ENCODE data around the gene CSTF2. TPM values are rescaled to one million over a fixed set of nuclear protein-coding genes. Genes with fewer than 3 reads are reported as not detected.

CSTF2 gene
- 21.2 and 24.9 TPM in 2 replicates for total RNA-seq (2011; cell fraction: chromatin; rRNA removed; ENCODE audit: low replicate concordance)
- 15.0 and 16.6 TPM in 2 replicates for total RNA-seq (2011; cell fraction: nucleolus; rRNA removed)
- 12.5 and 16.9 TPM in 2 replicates for total RNA-seq (2011; cell fraction: nucleoplasm; rRNA removed)
- total RNA-seq (2014; rRNA removed) (50.1 and 50.8 TPM in 2 replicates), total RNA-seq (2014; rRNA removed; fragmentation: Illumina TruSeq; extraction: Trizol) (33.8 and 35.2 TPM in 2 replicates), total RNA-seq (2015; rRNA removed; fragmentation: Illumina TruSeq; extraction: Trizol) (38.1 and 40.2 TPM in 2 replicates), total RNA-seq (2021) (43.0 and 46.4 TPM in 2 replicates), polyA plus RNA-seq (2011; rRNA removed) (44.5 and 57.9 TPM in 2 replicates), polyA plus RNA-seq (2014; fragmentation: Illumina TruSeq; extraction: Trizol) (50.6 and 54.5 TPM in 2 replicates), polyA plus RNA-seq (2014; fragmentation: Nextera tagmentation; extraction: Ambion mirVana) (10 to 100 TPM; 11.6 to 12.0 TPM), polyA plus RNA-seq (2014; rRNA removed) (47.8 and 53.1 TPM in 2 replicates), polyA minus RNA-seq (2011; rRNA and poly(A)+ RNA removed) (34.6 and 47.1 TPM in 2 replicates), Bru-seq, nascent RNA (percentile 81 among the genes with signal in this experiment), BruChase-seq, experiment 1, labeled RNA remaining after a 2-hour chase (percentile 77 among the genes with signal in this experiment), BruChase-seq, experiment 2, labeled RNA remaining after a 6-hour chase (percentile 78 among the genes with signal in this experiment)
- 30.3 and 42.6 TPM in 2 replicates for polyA plus RNA-seq (2011; cell fraction: cytosol; rRNA removed)
- 44.7 and 51.3 TPM in 2 replicates for polyA plus RNA-seq (2011; cell fraction: nucleus; rRNA removed)
- 30.3 and 34.7 TPM in 2 replicates for polyA plus RNA-seq (2012)
- polyA minus RNA-seq (2011; cell fraction: cytosol; rRNA and poly(A)+ RNA removed), result 14.9 and 20.0 TPM in 2 replicates
- 10.9 and 17.9 TPM in 2 replicates for polyA minus RNA-seq (2011; cell fraction: nucleus; rRNA and poly(A)+ RNA removed)
- long read RNA-seq, experiment 1, transcript CSTF2-201 (14 exons, 1,958 nt), result major isoform, 140 of 185 reads
- long read RNA-seq, experiment 1, partial matches to known transcripts, result 34 of 185 reads
- long read RNA-seq, experiment 1, other reads (novel, unspliced or antisense), result 11 of 185 reads
- long read RNA-seq, experiment 2, transcript CSTF2-201 (14 exons, 1,958 nt), result major isoform, 14 of 40 reads
- long read RNA-seq, experiment 2, partial matches to known transcripts, result 22 of 40 reads
- long read RNA-seq, experiment 2, other reads (novel, unspliced or antisense), result 4 of 40 reads
- long read RNA-seq, experiment 3, transcript CSTF2-201 (14 exons, 1,958 nt), result major isoform, 98 of 110 reads
- long read RNA-seq, experiment 3, partial matches to known transcripts, result 8 of 110 reads
- long read RNA-seq, experiment 3, other reads (novel, unspliced or antisense), result 4 of 110 reads

GRCh38 chrX:100819837-100820666 is at the start of gene CSTF2:
Gene CSTF2 (plus strand): TSS chrX:100820391. CDS start chrX:100820417, 26 bp downstream.
- Histone ChIP-seq H3K4me1 (replicated peaks in 1 of 2; ENCODE audit: control insufficient read depth in 2 of 2, insufficient read depth in 2 of 2, low read length in 2 of 2) (peaks cover 4 to 6% of the 10 kb centered on the region in 2 experiments; a peak in 2 of 5 replicates), H3K9me1 (ENCODE audit: control insufficient read depth, insufficient read depth, low read length) (no peaks in the 10 kb centered on the region), H3K4me2 (ENCODE audit: insufficient read depth, low read length) (peak within 1 kb of the TSS; percentile 96), H3K36me3 (ENCODE audit: control insufficient read depth, insufficient read depth, low read length) (peaks cover 32% of the 10 kb centered on the region), H3K27me3 (ENCODE audit: control insufficient read depth in 2 of 2, insufficient read depth in 2 of 2, low read length in 2 of 2) (no peaks in the 10 kb centered on the region; a peak in 1 of 5 replicates), H3K4me3 (peak within 1 kb of the TSS; percentile 62), H2AFZ (ENCODE audit: low read depth, low read length) (peak within 1 kb of the TSS; percentile 97), H3K27ac (ENCODE audit: extremely low read depth, low read depth, low read length) (peak within 1 kb of the TSS; percentile 73), H3K9me3 (replicated peaks; ENCODE audit: control insufficient read depth, insufficient read depth, low read depth, low read length) (no peaks in the 10 kb centered on the region), H3K9ac (ENCODE audit: insufficient read depth in 1 of 2, low read depth in 2 of 2, low read length in 2 of 2) (peak within 1 kb of the TSS; percentile 82 to 91), H3K79me2 (ENCODE audit: control insufficient read depth, insufficient read depth, low read length) (peaks cover 13% of the 10 kb centered on the region), H4K20me1 (replicated peaks; ENCODE audit: control insufficient read depth, insufficient read depth, low read length) (no peaks in the 10 kb centered on the region)
- ChIA-PET CTCF (ENCODE audit: low intra/inter-chr PET ratio) (no interaction called here), POLR2A (interaction anchor here (0.6 to 1.8 kb wide), 4 partner anchors 11 to 465 kb away, joined by 4 to 5 read pairs (median 4); no protein-coding TSS in a partner anchor)
- DNase-seq (ENCODE audit: extremely low read depth in 1 of 4, low spot score in 3 of 4), result peak; percentile 81 to 92 (median 86)
- peak; percentile 100 for ATAC-seq
- in situ Hi-C loops (cut with MboI), result no loop called here
- FAIRE-seq, result peak; percentile 98
- WGBS (ENCODE audit: insufficient coverage, low coverage, missing lambda C conversion rate), result 5% methylated on average over 37 of the region's 49 CpGs
- intact Hi-C loops (cut with micrococcal nuclease), result no loop called here
- no TSS peak for BruUV-seq (replicated peaks)
- TF ChIP-seq MLLT1 (IDR thresholded peaks at IDR 0.05), result no peak
- peak; percentile 97 for TF ChIP-seq HDAC3 (IDR thresholded peaks at IDR 0.05; ENCODE audit: borderline replicate concordance, partially characterized antibody)
- TF ChIP-seq ETV1 (tag; conservative IDR thresholded peaks at IDR 0.05; ENCODE audit: low read depth), result peak; percentile 95
- TF ChIP-seq C11orf30 (IDR thresholded peaks at IDR 0.05; ENCODE audit: low read depth), result peak; percentile 98
- no peak; the same call in 1 of the 2 replicates for TF ChIP-seq TFAP4 (CRISPR knock-in tag; IDR thresholded peaks at IDR 0.05; ENCODE audit: borderline replicate concordance)
- peak; percentile 61 for TF ChIP-seq SETDB1 (IDR thresholded peaks at IDR 0.05; ENCODE audit: low read length)
- no peak for TF ChIP-seq ATF3 (IDR thresholded peaks at IDR 0.05)
- TF ChIP-seq ATF3 (CRISPR knock-in tag; conservative IDR thresholded peaks at IDR 0.05), result no peak
- TF ChIP-seq GABPA (tag; conservative IDR thresholded peaks at IDR 0.05; ENCODE audit: low read depth), result peak; percentile 96
- peak; percentile 82 for TF ChIP-seq TAF1 (IDR thresholded peaks at IDR 0.05; ENCODE audit: control insufficient read depth, extremely low read depth, insufficient read depth, low read length, severe bottlenecking)
- TF ChIP-seq HCFC1 (IDR thresholded peaks at IDR 0.05; ENCODE audit: low read depth, low read length), result peak; percentile 76
- no peak for TF ChIP-seq FOXA1 (IDR thresholded peaks at IDR 0.05; ENCODE audit: borderline replicate concordance)
